DND-41 (cell line): ENCODE data around the gene TMEM9.

ENCODE experiments used
- EZH2 ChIP-seq: IDR thresholded peaks from 3 replicates; pipeline ENCODE4 v1.6.1; 2012; ENCODE audit warnings: borderline replicate concordance, low read depth, mild to moderate bottlenecking, moderate library complexity, low read length, inconsistent platforms; ENCODE audit not compliant: severe bottlenecking
- TF ChIP-seq, protein P1 (sequence below): IDR thresholded peaks from 2 replicates; pipeline ENCODE4 v1.5.1; 2012; ENCODE audit warnings: borderline replicate concordance, low read length, moderate library complexity, mild to moderate bottlenecking; ENCODE audit not compliant: poor library complexity, severe bottlenecking; ENCODE audit errors: extremely low read depth

DNA sequence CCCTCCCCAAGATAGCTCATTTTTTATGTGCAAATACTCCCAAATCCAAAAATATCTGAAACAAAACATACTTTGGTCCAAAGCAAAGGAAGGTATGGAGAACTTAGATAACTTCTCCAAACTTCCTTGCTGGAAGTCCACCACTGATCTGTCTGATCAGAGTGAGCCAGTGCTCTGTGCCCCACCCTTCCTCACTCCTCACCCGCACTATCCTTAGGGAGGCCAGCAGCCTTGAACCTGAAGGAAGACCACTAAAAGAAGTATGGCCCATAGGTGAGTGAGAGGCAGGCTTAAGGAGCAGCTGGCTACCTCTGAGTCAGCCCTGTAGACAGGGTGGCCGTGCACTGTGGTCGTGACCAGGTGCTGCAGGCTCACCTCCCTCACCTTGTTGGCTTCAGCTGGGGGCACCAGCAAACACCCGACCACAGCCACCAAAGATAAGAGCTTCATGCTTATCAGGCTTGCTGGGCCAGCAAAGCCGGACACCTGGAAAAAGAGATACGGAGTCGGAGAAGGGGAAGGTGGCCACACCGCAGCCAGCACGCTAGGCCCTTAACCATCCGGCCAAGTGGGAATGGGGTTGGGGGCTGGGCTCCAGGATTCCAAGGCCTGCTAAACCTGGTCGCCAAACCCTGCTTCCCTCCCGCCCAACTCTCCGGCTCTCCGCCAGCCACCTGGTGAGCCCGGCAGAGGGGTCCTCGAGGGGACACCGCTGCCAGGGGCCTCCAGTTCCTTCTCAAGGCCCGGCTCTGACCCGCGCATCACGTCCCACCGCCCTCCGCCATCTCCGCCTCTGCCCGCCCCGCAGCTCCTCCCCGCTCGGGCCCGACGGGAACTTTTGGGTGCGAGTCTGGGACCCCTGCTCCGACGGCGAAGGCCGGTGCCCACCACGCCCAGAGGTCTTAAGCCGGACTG, 543 bp downstream of the TMEM9 start:
- TF ChIP-seq, protein P1, sequence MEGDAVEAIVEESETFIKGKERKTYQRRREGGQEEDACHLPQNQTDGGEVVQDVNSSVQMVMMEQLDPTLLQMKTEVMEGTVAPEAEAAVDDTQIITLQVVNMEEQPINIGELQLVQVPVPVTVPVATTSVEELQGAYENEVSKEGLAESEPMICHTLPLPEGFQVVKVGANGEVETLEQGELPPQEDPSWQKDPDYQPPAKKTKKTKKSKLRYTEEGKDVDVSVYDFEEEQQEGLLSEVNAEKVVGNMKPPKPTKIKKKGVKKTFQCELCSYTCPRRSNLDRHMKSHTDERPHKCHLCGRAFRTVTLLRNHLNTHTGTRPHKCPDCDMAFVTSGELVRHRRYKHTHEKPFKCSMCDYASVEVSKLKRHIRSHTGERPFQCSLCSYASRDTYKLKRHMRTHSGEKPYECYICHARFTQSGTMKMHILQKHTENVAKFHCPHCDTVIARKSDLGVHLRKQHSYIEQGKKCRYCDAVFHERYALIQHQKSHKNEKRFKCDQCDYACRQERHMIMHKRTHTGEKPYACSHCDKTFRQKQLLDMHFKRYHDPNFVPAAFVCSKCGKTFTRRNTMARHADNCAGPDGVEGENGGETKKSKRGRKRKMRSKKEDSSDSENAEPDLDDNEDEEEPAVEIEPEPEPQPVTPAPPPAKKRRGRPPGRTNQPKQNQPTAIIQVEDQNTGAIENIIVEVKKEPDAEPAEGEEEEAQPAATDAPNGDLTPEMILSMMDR: no peak
- no peak for TF ChIP-seq EZH2
